Measurements from ENCODE around the gene LIF. TPM values are rescaled to one million over a fixed set of nuclear protein-coding genes. Genes with fewer than 3 reads are reported as not detected.
A peak's percentile ranks its signal among the peaks of the same experiment; 100 is the strongest.
"Not testable (repeated sequence)": the region's sequence is repeated elsewhere in the genome, so short reads cannot be mapped to it uniquely, and the experiment has no call there.

LIF gene
- total RNA-seq, 2 donors from 2014 or later: 1.8 to 5.3 TPM

- Mint-ChIP-seq H3K4me1 (peaks cover 31% of the 10 kb centered on the region), H3K27me3 (no peaks in the 10 kb centered on the region), H3K27ac (peak overlapping the region; percentile 3), H3K4me3 (no peak overlapping the region), H3K36me3 (ENCODE audit: low read depth) (peaks cover 2% of the 10 kb centered on the region)
- DNase-seq (no peak), ATAC-seq (no peak)
- H3K9me3 ChIP-seq (ENCODE audit: control insufficient read depth, low read length, poor library complexity, severe bottlenecking): no peaks in the 10 kb centered on the region
Observed at GRCh38 chr22:30240541-30241417, 5.8 kb downstream of the LIF start.

GRCh38 chr22:30239488-30240405 is 6.8 kb downstream of the LIF start:
- H3K4me1 Mint-ChIP-seq: peaks cover 25% of the 10 kb centered on the region
- H3K36me3 Mint-ChIP-seq (ENCODE audit: low read depth): no peaks in the 10 kb centered on the region
- no peak overlapping the region for H3K27ac Mint-ChIP-seq
- no peak for ATAC-seq
- DNase-seq: no peak
- H3K9me3 ChIP-seq (ENCODE audit: control insufficient read depth, low read length, poor library complexity, severe bottlenecking): no peaks in the 10 kb centered on the region
- H3K27me3 Mint-ChIP-seq: no peaks in the 10 kb centered on the region
- H3K4me3 Mint-ChIP-seq: no peak overlapping the region

- no peaks in the 10 kb centered on the region for H3K27me3 Mint-ChIP-seq
- H3K4me1 Mint-ChIP-seq: peaks cover 17% of the 10 kb centered on the region
- no peaks in the 10 kb centered on the region for H3K36me3 Mint-ChIP-seq (ENCODE audit: low read depth)
- H3K4me3 Mint-ChIP-seq: no peak overlapping the region
- ATAC-seq (no peak), DNase-seq (no peak)
- H3K27ac Mint-ChIP-seq: no peak overlapping the region
- no peaks in the 10 kb centered on the region for H3K9me3 ChIP-seq (ENCODE audit: control insufficient read depth, low read length, poor library complexity, severe bottlenecking)
Observed at GRCh38 chr22:30238661-30239487, 7.7 kb downstream of the LIF start.

GRCh38 chr22:30238136-30238535 is 8.4 kb downstream of the LIF start:
- H3K9me3 ChIP-seq (ENCODE audit: control insufficient read depth, low read length, poor library complexity, severe bottlenecking): no peaks in the 10 kb centered on the region
- no peaks in the 10 kb centered on the region for H3K36me3 Mint-ChIP-seq (ENCODE audit: low read depth)
- H3K27ac Mint-ChIP-seq: no peak overlapping the region
- H3K27me3 Mint-ChIP-seq: no peaks in the 10 kb centered on the region
- no peak overlapping the region for H3K4me3 Mint-ChIP-seq
- DNase-seq: no peak
- ATAC-seq: no peak
- H3K4me1 Mint-ChIP-seq: peaks cover 13% of the 10 kb centered on the region

GRCh38 chr22:30236875-30237274 is 9.7 kb downstream of the LIF start:
- Mint-ChIP-seq H3K27me3 (no peaks in the 10 kb centered on the region), H3K4me3 (no peak overlapping the region), H3K4me1 (peaks cover 10% of the 10 kb centered on the region), H3K36me3 (ENCODE audit: low read depth) (no peaks in the 10 kb centered on the region), H3K27ac (no peak overlapping the region)
- no peaks in the 10 kb centered on the region for H3K9me3 ChIP-seq (ENCODE audit: control insufficient read depth, low read length, poor library complexity, severe bottlenecking)
- DNase-seq (no peak), ATAC-seq (no peak)

GRCh38 chr22:30235687-30236170 is 10.8 kb downstream of the LIF start:
- Mint-ChIP-seq H3K27me3 (no peaks in the 10 kb centered on the region), H3K27ac (no peak overlapping the region), H3K36me3 (ENCODE audit: low read depth) (no peaks in the 10 kb centered on the region), H3K4me3 (no peak overlapping the region), H3K4me1 (peaks cover 8% of the 10 kb centered on the region)
- DNase-seq (no peak), ATAC-seq (no peak)
- H3K9me3 ChIP-seq (ENCODE audit: control insufficient read depth, low read length, poor library complexity, severe bottlenecking): no peaks in the 10 kb centered on the region

- no peaks in the 10 kb centered on the region for H3K9me3 ChIP-seq (ENCODE audit: control insufficient read depth, low read length, poor library complexity, severe bottlenecking)
- no peak for DNase-seq
- no peak for ATAC-seq
- Mint-ChIP-seq H3K27me3 (no peaks in the 10 kb centered on the region), H3K36me3 (ENCODE audit: low read depth) (no peaks in the 10 kb centered on the region), H3K4me3 (no peak overlapping the region), H3K4me1 (peaks cover 10% of the 10 kb centered on the region), H3K27ac (no peak overlapping the region)
Observed at GRCh38 chr22:30234786-30235470, 11.6 kb downstream of the LIF start.

GRCh38 chr22:30234325-30234724 is 12.2 kb downstream of the LIF start:
- ATAC-seq; H3K9me3 ChIP-seq (ENCODE audit: control insufficient read depth, low read length, poor library complexity, severe bottlenecking); DNase-seq; H3K36me3 Mint-ChIP-seq (ENCODE audit: low read depth); H3K27me3 Mint-ChIP-seq; H3K4me3 Mint-ChIP-seq; H3K4me1 Mint-ChIP-seq; H3K27ac Mint-ChIP-seq: not testable (repeated sequence)

GRCh38 chr22:30233582-30233981 is 13.0 kb downstream of the LIF start:
- Mint-ChIP-seq H3K36me3 (ENCODE audit: low read depth) (no peaks in the 10 kb centered on the region), H3K4me3 (no peak overlapping the region), H3K4me1 (peaks cover 12% of the 10 kb centered on the region), H3K27ac (no peak overlapping the region), H3K27me3 (no peaks in the 10 kb centered on the region)
- H3K9me3 ChIP-seq (ENCODE audit: control insufficient read depth, low read length, poor library complexity, severe bottlenecking): no peaks in the 10 kb centered on the region
- no peak for ATAC-seq
- DNase-seq: no peak

- DNase-seq: no peak
- H3K27ac Mint-ChIP-seq: no peak overlapping the region
- no peaks in the 10 kb centered on the region for H3K9me3 ChIP-seq (ENCODE audit: control insufficient read depth, low read length, poor library complexity, severe bottlenecking)
- peaks cover 16% of the 10 kb centered on the region for H3K4me1 Mint-ChIP-seq
- H3K36me3 Mint-ChIP-seq (ENCODE audit: low read depth): no peaks in the 10 kb centered on the region
- H3K27me3 Mint-ChIP-seq: no peaks in the 10 kb centered on the region
- no peak for ATAC-seq
- H3K4me3 Mint-ChIP-seq: no peak overlapping the region
Observed at GRCh38 chr22:30232716-30233218, 13.8 kb downstream of the LIF start.

- H3K4me3 Mint-ChIP-seq: peak overlapping the region; percentile 1
- H3K36me3 Mint-ChIP-seq (ENCODE audit: low read depth): no peaks in the 10 kb centered on the region
- H3K9me3 ChIP-seq (ENCODE audit: control insufficient read depth, low read length, poor library complexity, severe bottlenecking): no peaks in the 10 kb centered on the region
- DNase-seq (no peak), ATAC-seq (no peak)
- H3K4me1 Mint-ChIP-seq: peaks cover 21% of the 10 kb centered on the region
- no peaks in the 10 kb centered on the region for H3K27me3 Mint-ChIP-seq
- no peak overlapping the region for H3K27ac Mint-ChIP-seq
Observed at GRCh38 chr22:30230787-30231461, 15.6 kb downstream of the LIF start.

GRCh38 chr22:30230330-30230729 is 16.2 kb downstream of the LIF start:
- peaks cover 24% of the 10 kb centered on the region for H3K4me1 Mint-ChIP-seq
- no peak overlapping the region for H3K27ac Mint-ChIP-seq
- DNase-seq (no peak), ATAC-seq (no peak)
- H3K4me3 Mint-ChIP-seq: peak overlapping the region; percentile 19
- no peaks in the 10 kb centered on the region for H3K9me3 ChIP-seq (ENCODE audit: control insufficient read depth, low read length, poor library complexity, severe bottlenecking)
- H3K36me3 Mint-ChIP-seq (ENCODE audit: low read depth): no peaks in the 10 kb centered on the region
- H3K27me3 Mint-ChIP-seq: no peaks in the 10 kb centered on the region
